Measurements from ENCODE around the gene LTF.

DNA sequence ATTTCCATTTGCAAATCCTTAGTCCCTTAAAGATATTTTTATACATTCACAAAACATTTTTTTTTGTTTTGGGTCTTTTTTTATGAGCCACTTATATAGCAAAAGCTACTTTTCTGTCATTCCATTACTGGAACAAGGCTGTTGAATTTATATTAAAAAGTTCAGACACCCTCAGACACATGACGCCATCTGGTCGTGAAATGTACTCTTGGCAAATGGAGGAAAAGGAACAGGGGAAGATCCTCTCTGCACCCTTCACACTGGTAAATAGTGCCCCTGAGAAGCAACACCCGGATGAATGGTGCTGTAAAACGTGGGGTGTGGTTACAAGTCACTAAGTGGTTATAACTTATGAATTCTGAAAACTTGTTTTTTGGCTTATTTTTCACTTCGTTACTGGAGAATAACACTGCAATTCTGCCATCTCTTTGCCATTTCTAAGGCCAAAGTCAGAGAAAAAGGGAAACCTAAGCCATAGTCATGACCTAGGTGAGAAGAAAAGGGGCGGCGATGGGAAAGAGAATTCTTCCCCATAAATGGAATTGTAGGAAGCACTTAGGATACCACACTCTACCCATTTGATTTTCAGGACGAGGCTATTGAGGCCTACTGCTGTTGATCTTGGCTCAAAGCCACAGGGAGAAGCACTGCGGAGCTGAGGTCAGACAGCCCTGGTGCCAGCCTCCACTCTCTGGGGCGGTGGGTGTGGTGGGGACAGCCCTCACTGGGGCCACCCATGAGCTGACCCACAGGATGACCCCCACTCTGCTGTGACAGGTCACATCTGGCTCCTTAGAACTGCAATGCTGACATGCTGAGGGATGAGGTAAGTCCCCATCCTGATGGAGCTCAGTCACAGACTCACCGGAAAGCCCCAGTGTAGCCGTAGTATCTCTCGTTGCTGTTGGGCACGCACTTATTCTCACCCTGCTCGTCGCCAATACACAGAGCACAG, 21.9 kb downstream of the LTF start:
- TF ChIP-seq ARNT (IDR thresholded peaks at IDR 0.05) (no peak), SP1 (IDR thresholded peaks at IDR 0.05) (no peak), FOXK2 (IDR thresholded peaks at IDR 0.05) (no peak), BHLHE40 (IDR thresholded peaks at IDR 0.05; ENCODE audit: borderline replicate concordance) (no peak), ELF4 (IDR thresholded peaks at IDR 0.05) (no peak), TARDBP (IDR thresholded peaks at IDR 0.05) (no peak), FOXM1 (IDR thresholded peaks at IDR 0.05; ENCODE audit: borderline replicate concordance) (no peak), HDGF (IDR thresholded peaks at IDR 0.05; ENCODE audit: borderline replicate concordance) (no peak)
- TF ChIP-seq, protein P1, sequence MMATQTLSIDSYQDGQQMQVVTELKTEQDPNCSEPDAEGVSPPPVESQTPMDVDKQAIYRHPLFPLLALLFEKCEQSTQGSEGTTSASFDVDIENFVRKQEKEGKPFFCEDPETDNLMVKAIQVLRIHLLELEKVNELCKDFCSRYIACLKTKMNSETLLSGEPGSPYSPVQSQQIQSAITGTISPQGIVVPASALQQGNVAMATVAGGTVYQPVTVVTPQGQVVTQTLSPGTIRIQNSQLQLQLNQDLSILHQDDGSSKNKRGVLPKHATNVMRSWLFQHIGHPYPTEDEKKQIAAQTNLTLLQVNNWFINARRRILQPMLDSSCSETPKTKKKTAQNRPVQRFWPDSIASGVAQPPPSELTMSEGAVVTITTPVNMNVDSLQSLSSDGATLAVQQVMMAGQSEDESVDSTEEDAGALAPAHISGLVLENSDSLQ (IDR thresholded peaks at IDR 0.05) = no peak
